GM12865 (cell line): ENCODE data around the gene SIK2.

Experiments
- DNase-seq: peaks from one replicate; pipeline ENCODE4 v3.0.0; 2010; ENCODE audit warnings: low read depth
- H3K4me3 ChIP-seq: 2 replicates; pipeline ENCODE4 v1.5.1; 2011; ENCODE audit warnings: mild to moderate bottlenecking, low read depth, low read length, control low read depth
- CTCF ChIP-seq: IDR thresholded peaks from 2 replicates; pipeline ENCODE4 v1.5.1; 2011; ENCODE audit warnings: low read length, control low read depth, low read depth, inconsistent platforms; ENCODE audit not compliant: insufficient read depth; ENCODE audit errors: missing control alignments

Gene SIK2

GRCh38 chr11:111598559-111598958 is 3.7 kb upstream of the SIK2 start:
- no peak for TF ChIP-seq CTCF
- no peak overlapping the region for H3K4me3 ChIP-seq
- no peak for DNase-seq

GRCh38 chr11:111601636-111601978 is 642 bp upstream of the SIK2 start:
- peak overlapping the region; percentile 56 for H3K4me3 ChIP-seq
- no peak for DNase-seq
- no peak for TF ChIP-seq CTCF

GRCh38 chr11:111602865-111603610 is 789 bp downstream of the SIK2 start:
- DNase-seq: peak; percentile 35

GRCh38 chr11:111603611-111604130 is 1.4 kb downstream of the SIK2 start:
- no peak for TF ChIP-seq CTCF
- no peak for DNase-seq

More at GRCh38 chr11:111602865-111603610, 789 bp downstream of the SIK2 start:
- TF ChIP-seq CTCF: no peak
- peak overlapping the region; percentile 73 for H3K4me3 ChIP-seq

GRCh38 chr11:111604392-111605009 is 2.3 kb downstream of the SIK2 start:
- H3K4me3 ChIP-seq: peak overlapping the region; percentile 73; the same call in 1 of the 2 replicates
- DNase-seq: peak; percentile 66
- peak; percentile 42 for TF ChIP-seq CTCF

More at GRCh38 chr11:111603611-111604130, 1.4 kb downstream of the SIK2 start:
- H3K4me3 ChIP-seq: peak overlapping the region; percentile 73

- no peak for TF ChIP-seq CTCF
- no peak for DNase-seq
- H3K4me3 ChIP-seq: no peak overlapping the region
These were observed 3.4 kb downstream of the SIK2 start for GRCh38 chr11:111605681-111606080.
